ENCODE measurements around the gene EZR. TPM values are rescaled to one million over a fixed set of nuclear protein-coding genes. Genes with fewer than 3 reads are reported as not detected.

EZR gene
- total RNA-seq, 3 donors from 2014 or later = 315 to 327 (median 324) TPM

DNA sequence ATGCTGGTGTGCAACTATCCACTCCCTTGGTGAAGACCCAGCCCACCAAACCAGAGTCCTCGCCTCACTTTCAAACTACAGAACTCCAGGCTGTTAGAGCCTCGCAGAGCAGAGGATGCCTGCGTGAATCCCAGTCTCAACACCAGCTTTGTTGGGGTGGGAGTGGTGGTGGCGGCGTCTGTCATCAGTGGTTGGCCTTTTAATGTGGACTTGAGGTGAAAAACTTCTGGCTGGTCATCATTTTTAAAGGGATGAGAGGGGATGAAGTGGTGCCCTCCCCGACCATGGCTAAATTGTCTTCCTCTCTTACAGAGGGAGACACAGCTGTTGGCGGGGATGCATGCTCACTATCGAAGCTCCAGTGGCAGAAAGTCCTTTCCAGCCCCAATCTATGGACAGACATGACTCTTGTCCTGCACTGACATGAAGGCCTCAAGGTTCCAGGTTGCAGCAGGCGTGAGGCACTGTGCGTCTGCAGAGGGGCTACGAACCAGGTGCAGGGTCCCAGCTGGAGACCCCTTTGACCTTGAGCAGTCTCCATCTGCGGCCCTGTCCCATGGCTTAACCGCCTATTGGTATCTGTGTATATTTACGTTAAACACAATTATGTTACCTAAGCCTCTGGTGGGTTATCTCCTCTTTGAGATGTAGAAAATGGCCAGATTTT is 54.9 kb downstream of the EZR start:
- ATAC-seq (no peak), DNase-seq (no peak)
- Mint-ChIP-seq H3K4me3 (no peak overlapping the region), H3K4me1 (ENCODE audit: low read depth) (peaks cover under 1% of the 10 kb centered on the region), H3K27me3 (ENCODE audit: low read depth) (no peaks in the 10 kb centered on the region), H3K36me3 (ENCODE audit: insufficient read depth) (peaks cover 54% of the 10 kb centered on the region), H3K9me3 (no peaks in the 10 kb centered on the region)

DNA sequence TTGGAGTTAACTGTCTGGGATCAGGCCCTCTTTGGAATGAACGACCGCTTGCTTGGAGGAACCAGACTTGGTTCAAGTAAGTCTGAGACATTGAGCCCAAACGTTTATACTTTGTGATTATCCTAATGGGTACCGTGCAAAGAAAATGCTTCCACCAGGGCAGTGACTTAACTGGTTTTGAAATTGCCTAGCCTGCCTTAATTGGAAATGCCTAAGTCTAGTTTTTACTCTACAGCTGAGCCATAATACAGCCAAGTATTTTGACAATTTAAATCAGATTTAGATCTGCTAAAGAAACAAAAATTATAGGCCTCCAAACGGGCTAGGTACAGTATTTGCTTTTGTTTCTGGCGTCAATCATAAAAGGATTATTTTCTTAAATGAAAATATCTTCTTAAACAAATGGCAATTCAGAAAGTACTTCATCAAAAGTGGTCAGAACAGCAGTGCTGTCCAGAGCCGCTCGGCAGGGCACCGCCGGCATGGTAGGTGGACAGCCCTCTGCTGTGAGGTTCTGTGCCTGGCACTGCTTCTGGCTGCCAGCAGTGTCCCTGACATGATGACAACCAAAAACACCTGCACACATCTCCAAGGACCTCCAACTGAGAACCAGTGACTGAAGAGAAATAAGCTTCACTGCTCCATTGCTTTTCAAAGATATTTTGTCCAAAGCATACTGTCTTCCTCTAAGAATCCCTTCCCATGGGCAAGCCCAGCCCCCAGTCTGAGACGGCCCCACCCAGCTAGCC is 55.6 kb downstream of the EZR start:
- H3K4me1 Mint-ChIP-seq (ENCODE audit: low read depth) = no peaks in the 10 kb centered on the region
- H3K27me3 Mint-ChIP-seq (ENCODE audit: low read depth) = no peaks in the 10 kb centered on the region
- H3K9me3 Mint-ChIP-seq = no peaks in the 10 kb centered on the region
- DNase-seq = no peak
- no peak for ATAC-seq
- H3K36me3 Mint-ChIP-seq (ENCODE audit: insufficient read depth) = peaks cover 56% of the 10 kb centered on the region
- H3K4me3 Mint-ChIP-seq = no peak overlapping the region

DNA sequence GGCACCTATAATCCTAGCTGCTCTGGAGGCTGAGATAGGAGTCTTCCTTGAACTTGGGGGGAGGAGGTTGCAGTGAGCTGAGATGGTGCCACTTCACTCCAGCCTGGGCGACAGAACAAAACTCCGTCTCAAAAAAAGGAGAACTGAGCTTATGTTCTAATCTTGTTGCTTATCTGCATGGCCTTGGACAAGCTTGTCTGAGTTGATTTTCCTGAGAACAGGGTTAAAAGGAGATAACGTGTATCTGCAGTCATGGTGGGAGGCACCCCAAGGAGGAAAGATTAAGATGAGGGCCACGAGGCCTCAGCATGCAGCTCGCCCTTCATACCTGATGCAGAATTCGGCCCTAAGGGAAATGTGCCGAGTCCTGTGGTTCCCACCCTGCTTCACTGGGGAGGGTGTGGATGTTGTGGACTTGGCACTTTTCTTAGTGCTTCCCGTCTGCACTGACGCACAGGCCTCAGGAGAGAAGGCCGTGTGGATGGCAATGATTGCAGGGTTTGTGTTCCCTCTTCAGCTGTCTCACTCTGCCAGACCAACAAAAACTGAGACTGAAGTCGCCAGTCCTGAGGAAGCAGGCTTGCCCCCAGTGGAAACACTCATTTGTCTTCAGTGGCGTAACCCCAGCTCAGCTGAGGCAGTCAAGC is 56.3 kb downstream of the EZR start:
- DNase-seq (no peak), ATAC-seq (no peak)
- no peak overlapping the region for H3K4me3 Mint-ChIP-seq
- no peaks in the 10 kb centered on the region for H3K9me3 Mint-ChIP-seq
- H3K36me3 Mint-ChIP-seq (ENCODE audit: insufficient read depth) = peaks cover 53% of the 10 kb centered on the region
- no peaks in the 10 kb centered on the region for H3K4me1 Mint-ChIP-seq (ENCODE audit: low read depth)
- H3K27me3 Mint-ChIP-seq (ENCODE audit: low read depth) = no peaks in the 10 kb centered on the region

DNA sequence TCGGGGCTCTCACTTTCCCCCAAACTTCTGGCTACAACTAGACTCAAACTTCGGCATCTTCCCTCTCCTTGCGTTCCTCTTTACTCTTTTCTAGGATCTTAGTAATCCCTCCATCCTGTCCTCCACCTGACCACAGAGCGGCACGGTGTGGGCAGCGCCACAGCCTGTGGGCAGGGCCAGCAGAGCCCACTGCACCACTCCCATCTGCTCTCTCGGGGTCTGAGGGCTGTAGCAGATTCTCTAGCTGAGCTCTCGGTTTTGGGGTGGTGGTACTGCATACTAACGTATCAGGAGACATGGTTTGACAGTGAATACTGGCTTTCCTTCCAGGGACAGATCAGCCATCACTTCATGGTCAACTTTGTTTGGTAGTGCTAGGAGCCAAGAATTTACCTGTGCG is 57.4 kb downstream of the EZR start:
- Mint-ChIP-seq H3K27me3 (ENCODE audit: low read depth) (no peaks in the 10 kb centered on the region), H3K36me3 (ENCODE audit: insufficient read depth) (peaks cover 45% of the 10 kb centered on the region), H3K9me3 (no peaks in the 10 kb centered on the region), H3K4me3 (no peak overlapping the region), H3K4me1 (ENCODE audit: low read depth) (no peaks in the 10 kb centered on the region)
- no peak for DNase-seq
- ATAC-seq = no peak

DNA sequence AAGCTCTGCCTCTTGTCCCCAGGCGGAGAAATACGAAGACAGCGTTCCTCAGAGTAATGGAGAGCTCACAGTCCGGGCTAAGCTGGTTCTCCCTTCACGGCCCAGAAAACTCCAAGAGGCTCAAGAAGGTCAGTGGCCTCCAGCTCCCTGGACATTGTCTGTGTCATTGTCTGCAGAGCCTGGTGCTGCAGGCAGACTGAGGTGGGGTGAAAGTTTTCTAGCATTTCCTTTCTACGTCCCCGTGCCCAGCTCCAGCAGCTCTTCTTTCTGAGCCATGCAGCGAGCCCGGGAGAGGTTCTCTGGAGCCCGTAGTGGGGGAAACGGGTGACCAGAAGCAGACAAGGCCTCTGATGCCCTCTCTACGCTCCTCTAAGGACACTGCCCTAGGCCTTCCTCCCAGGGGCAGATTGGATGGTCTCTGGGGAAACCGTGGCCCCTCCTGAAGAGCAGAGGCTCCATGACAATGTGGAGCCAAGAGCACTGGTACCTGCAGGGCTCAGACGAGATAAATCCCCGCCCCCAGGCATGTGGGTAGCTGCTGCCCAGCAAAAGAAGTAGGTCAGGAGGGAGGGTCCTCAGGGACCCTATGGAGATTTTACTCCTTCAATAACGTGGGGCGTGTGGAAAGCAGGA is 58.4 kb downstream of the EZR start:
- DNase-seq (no peak), ATAC-seq (no peak)
- no peaks in the 10 kb centered on the region for H3K4me1 Mint-ChIP-seq (ENCODE audit: low read depth)
- H3K27me3 Mint-ChIP-seq (ENCODE audit: low read depth) = no peaks in the 10 kb centered on the region
- H3K36me3 Mint-ChIP-seq (ENCODE audit: insufficient read depth) = peaks cover 39% of the 10 kb centered on the region
- H3K9me3 Mint-ChIP-seq = no peaks in the 10 kb centered on the region
- no peak overlapping the region for H3K4me3 Mint-ChIP-seq

GRCh38 chr6:158759966-158760617 is 59.1 kb downstream of the EZR start:
- no peak for ATAC-seq
- Mint-ChIP-seq H3K36me3 (ENCODE audit: insufficient read depth) (peaks cover 41% of the 10 kb centered on the region), H3K4me3 (no peak overlapping the region), H3K27me3 (ENCODE audit: low read depth) (no peaks in the 10 kb centered on the region), H3K4me1 (ENCODE audit: low read depth) (no peaks in the 10 kb centered on the region), H3K9me3 (no peaks in the 10 kb centered on the region)
- no peak for DNase-seq

DNA sequence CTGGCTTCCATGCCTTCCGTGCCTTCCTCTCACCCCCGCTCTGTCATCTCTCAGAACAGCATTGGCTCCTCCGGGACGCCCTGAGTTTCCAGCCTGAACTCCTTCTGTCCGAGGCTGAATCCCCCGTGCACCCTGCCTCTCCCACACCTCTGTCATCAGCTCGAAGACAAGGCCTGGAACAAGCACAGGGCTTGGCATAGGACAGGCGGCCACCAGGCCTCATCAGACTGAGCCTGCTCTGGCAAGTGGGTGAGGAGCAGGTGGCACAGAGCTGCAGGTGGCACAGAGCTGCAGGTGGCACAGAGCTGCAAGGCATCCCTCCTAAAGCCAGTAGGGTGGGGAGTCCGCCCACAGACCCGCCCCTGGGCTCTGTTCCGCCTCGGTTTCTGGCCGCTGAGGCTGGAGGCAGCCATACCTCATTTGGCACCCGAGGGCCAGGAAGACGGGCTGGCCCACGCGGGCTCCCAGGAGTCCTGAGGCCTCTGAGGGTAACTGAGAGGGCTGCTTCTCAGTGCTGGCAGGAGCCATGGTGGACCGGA is 60.2 kb downstream of the EZR start:
- Mint-ChIP-seq H3K9me3 (no peaks in the 10 kb centered on the region), H3K4me3 (no peak overlapping the region), H3K36me3 (ENCODE audit: insufficient read depth) (peaks cover 37% of the 10 kb centered on the region), H3K4me1 (ENCODE audit: low read depth) (no peaks in the 10 kb centered on the region), H3K27me3 (ENCODE audit: low read depth) (no peaks in the 10 kb centered on the region)
- DNase-seq (no peak), ATAC-seq (no peak)

DNA sequence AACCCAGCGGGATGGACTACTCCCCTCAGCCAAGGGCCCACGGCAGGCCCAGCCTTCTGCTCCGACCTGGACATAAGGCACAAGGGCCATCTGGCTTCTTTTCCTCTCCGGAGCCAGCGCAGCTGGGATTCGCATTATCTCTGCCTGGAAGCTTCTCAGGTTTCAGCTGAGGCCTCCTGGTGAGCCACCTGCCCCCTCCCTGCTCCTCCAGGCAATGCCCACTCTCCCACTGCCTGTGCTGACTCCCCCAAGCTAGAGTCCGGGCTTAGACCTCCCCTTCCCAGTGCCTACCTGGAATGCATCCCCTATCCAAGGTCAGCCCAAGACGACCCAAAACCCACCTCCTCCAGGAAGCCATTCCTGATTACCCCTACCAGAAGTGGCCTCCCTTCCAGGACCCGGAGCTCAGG is 60.7 kb downstream of the EZR start:
- Mint-ChIP-seq H3K27me3 (ENCODE audit: low read depth) (no peaks in the 10 kb centered on the region), H3K4me3 (no peak overlapping the region), H3K4me1 (ENCODE audit: low read depth) (no peaks in the 10 kb centered on the region), H3K9me3 (no peaks in the 10 kb centered on the region), H3K36me3 (ENCODE audit: insufficient read depth) (peaks cover 34% of the 10 kb centered on the region)
- DNase-seq (no peak), ATAC-seq (no peak)

DNA sequence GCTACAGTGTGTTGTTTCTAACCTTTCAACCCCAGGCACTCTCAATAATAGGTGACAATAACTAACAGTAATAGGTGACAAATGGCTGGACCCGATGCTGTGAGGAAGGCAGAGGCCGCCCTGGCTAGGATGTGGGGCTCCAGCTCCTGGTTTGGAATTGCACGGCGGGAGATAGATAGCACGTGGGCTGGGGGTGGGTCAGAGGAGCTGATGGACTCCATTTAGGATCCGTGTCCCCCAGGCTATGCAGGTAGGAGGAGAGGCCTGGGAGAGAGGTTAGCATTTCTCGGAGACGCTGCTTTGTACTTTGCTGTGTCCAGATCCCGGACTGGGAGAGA is 61.4 kb downstream of the EZR start:
- Mint-ChIP-seq H3K4me3 (no peak overlapping the region), H3K36me3 (ENCODE audit: insufficient read depth) (peaks cover 32% of the 10 kb centered on the region), H3K27me3 (ENCODE audit: low read depth) (no peaks in the 10 kb centered on the region), H3K9me3 (no peaks in the 10 kb centered on the region), H3K4me1 (ENCODE audit: low read depth) (no peaks in the 10 kb centered on the region)
- ATAC-seq = no peak
- DNase-seq = no peak

DNA sequence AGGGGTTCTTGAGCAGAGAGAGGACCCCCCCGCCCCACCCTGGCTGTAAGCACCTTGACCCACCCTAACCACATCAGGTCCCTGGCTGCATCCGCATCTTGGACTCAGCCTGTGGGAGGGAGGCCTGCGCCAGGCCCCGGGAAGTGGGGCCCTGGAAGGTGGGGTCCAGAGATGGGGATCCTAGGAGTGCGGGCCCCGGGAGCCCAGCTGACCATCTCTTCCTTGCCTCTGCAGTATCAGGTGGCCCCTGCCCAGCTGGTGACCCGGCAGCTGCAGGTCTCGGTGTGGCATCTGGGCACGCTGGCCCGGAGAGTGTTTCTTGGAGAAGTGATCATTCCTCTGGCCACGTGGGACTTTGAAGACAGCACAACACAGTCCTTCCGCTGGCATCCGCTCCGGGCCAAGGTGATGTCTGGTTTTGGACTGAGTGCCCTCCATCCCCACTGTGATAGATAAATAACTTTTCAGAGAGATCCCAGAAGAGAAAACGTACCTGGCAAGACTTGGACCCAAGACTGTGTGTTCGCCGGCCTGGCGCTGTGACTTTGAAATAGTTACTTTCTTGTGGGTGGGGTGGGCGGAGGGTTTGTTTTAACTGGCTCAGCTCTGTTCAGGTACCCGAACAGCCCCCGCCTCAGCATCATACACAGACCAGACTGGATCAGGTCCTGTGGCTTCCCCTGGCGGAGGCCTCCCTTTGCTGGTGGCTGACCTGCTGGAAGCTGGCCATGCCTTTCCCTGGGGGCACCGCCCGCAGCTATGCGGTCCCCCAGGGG is 62.0 kb downstream of the EZR start:
- H3K4me1 Mint-ChIP-seq (ENCODE audit: low read depth) = no peaks in the 10 kb centered on the region
- ATAC-seq = no peak
- no peaks in the 10 kb centered on the region for H3K27me3 Mint-ChIP-seq (ENCODE audit: low read depth)
- peaks cover 28% of the 10 kb centered on the region for H3K36me3 Mint-ChIP-seq (ENCODE audit: insufficient read depth)
- DNase-seq = no peak
- H3K4me3 Mint-ChIP-seq = no peak overlapping the region
- H3K9me3 Mint-ChIP-seq = no peaks in the 10 kb centered on the region

GRCh38 chr6:158756126-158756525 is 63.0 kb downstream of the EZR start:
- Mint-ChIP-seq H3K36me3 (ENCODE audit: insufficient read depth) (peaks cover 25% of the 10 kb centered on the region), H3K9me3 (no peaks in the 10 kb centered on the region), H3K4me3 (no peak overlapping the region), H3K27me3 (ENCODE audit: low read depth) (no peaks in the 10 kb centered on the region), H3K4me1 (ENCODE audit: low read depth) (no peaks in the 10 kb centered on the region)
- ATAC-seq (no peak), DNase-seq (no peak)

DNA sequence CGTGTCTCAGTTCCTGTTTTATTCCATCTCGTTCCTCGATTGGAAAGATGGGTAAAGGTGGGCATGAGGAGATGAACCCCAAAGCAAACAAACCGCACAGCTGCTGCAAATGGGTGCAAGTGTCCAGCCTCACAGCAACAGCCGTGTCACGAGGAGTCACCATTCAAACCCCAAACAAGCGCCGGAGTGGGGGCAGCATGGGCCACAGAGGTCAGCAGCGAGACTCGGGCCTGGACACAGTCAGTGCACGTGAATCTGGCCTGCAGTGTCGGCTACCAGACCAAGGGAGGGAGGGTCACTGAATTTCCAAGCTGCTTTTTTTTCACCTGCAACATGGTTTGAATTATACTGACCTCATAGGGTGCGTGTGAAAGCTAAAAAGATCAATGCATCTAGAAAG is 63.5 kb downstream of the EZR start:
- Mint-ChIP-seq H3K4me1 (ENCODE audit: low read depth) (no peaks in the 10 kb centered on the region), H3K4me3 (no peak overlapping the region), H3K27me3 (ENCODE audit: low read depth) (no peaks in the 10 kb centered on the region), H3K9me3 (no peaks in the 10 kb centered on the region), H3K36me3 (ENCODE audit: insufficient read depth) (peaks cover 22% of the 10 kb centered on the region)
- ATAC-seq (no peak), DNase-seq (no peak)

DNA sequence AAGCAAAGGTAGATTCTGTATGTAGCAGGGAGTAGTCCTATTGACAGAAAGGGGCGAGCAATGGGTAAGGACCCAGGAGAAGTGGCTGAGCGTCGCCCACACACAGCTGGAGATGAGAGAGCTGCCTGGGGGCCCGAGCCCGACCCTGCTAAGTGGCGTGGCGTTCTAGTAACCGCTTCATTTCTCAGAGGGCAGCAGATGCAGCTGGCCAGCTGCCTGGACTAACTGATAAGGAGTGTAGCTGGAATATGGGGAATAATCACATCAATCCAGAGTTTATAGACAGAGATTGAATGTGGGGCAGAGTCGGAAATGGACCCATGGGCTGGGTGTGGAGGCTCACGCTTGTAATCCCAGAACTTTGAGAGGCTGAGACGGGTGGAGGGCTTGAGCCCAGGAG is 64.4 kb downstream of the EZR start:
- Mint-ChIP-seq H3K36me3 (ENCODE audit: insufficient read depth) (peaks cover 29% of the 10 kb centered on the region), H3K4me1 (ENCODE audit: low read depth) (no peaks in the 10 kb centered on the region), H3K4me3 (no peak overlapping the region), H3K27me3 (ENCODE audit: low read depth) (no peaks in the 10 kb centered on the region), H3K9me3 (no peaks in the 10 kb centered on the region)
- DNase-seq (no peak), ATAC-seq (no peak)

All from activated T-cell treated with anti-CD3 and anti-CD28 coated beads, Interleukin-2, amount 50 U/mL, for 4 hours (primary cell).